Naive thymus-derived CD4-positive, alpha-beta T cell (primary cell): Measurements from ENCODE around the gene HOXD4. TPM values are rescaled to one million over a fixed set of nuclear protein-coding genes. Genes with fewer than 3 reads are reported as not detected.

ENCODE experiments used
- ATAC-seq: fragments of 150-1000 bp; cut with Tn5 transposase; 2 replicates; pipeline ENCODE4 v1.10.0; 2021; ENCODE audit warnings: mild to moderate bottlenecking, moderate library complexity
- CTCF ChIA-PET: fragments of 350-600 bp; sonication (Branson Sonifier 250); formaldehyde crosslinking; loops from one replicate; lab custom pipeline; 2021; ENCODE audit warnings: antibody characterized with exemption; lab: Charles Lee
- POLR2A ChIA-PET: fragments of 350-600 bp; sonication (Branson Sonifier 250); formaldehyde crosslinking; loops from one replicate; lab custom pipeline; 2021; ENCODE audit warnings: antibody characterized with exemption, inconsistent platforms; lab: Charles Lee
- DNase-seq, 9 donors: peaks; one replicate each; pipeline versions ENCODE4 v3.0.0 to v3.0.0-alpha.2; 2020 to 2022; ENCODE audit warnings: mixed read lengths in 1 of 9
- H3K27ac ChIP-seq: one replicate; pipeline ENCODE4 v1.7.0; 2013; ENCODE audit warnings: mild to moderate bottlenecking, low read depth, low read length, moderate library complexity
- H3K27me3 ChIP-seq, 2 donors: one replicate each; pipeline ENCODE4 v1.7.0; 2013; ENCODE audit warnings: low read length in 2 of 2, mild to moderate bottlenecking in 2 of 2, moderate library complexity in 2 of 2; ENCODE audit not compliant: control insufficient read depth in 2 of 2, insufficient read depth in 2 of 2
- H3K36me3 ChIP-seq, 3 experiments: 1 replicate in 2 of 3; 2 replicates in 1 of 3; pipeline ENCODE4 v1.7.0; 2013; ENCODE audit warnings: low read length in 3 of 3, mild to moderate bottlenecking in 3 of 3, moderate library complexity in 1 of 3; ENCODE audit not compliant: insufficient read depth in 3 of 3, control insufficient read depth in 2 of 3
- H3K4me1 ChIP-seq, 2 donors: one replicate each; pipeline ENCODE4 v1.7.0; 2013; ENCODE audit warnings: low read length in 2 of 2, mild to moderate bottlenecking in 2 of 2, moderate library complexity in 1 of 2; ENCODE audit not compliant: control insufficient read depth in 2 of 2, insufficient read depth in 2 of 2
- H3K4me3 ChIP-seq: 2 replicates; pipeline ENCODE4 v1.7.0; 2013; ENCODE audit warnings: mild to moderate bottlenecking, low read length
- H3K9me3 ChIP-seq, 3 experiments: 1 replicate in 2 of 3; 2 replicates in 1 of 3; pipeline ENCODE4 v1.7.0; 2013; ENCODE audit warnings: low read length in 3 of 3; ENCODE audit not compliant: control insufficient read depth in 2 of 3
- H3K27ac Mint-ChIP-seq, 9 donors: one replicate each; pipeline ENCODE4 v1.8.0; 2020 to 2022; ENCODE audit warnings: mixed read lengths in 9 of 9, mild to moderate bottlenecking in 8 of 9, moderate library complexity in 5 of 9, inconsistent platforms in 2 of 9
- H3K27me3 Mint-ChIP-seq, 5 donors: one replicate each; pipeline ENCODE4 v1.8.0; 2021 to 2022; ENCODE audit warnings: mixed read lengths in 5 of 5, mild to moderate bottlenecking in 1 of 5
- H3K36me3 Mint-ChIP-seq, 5 donors: one replicate each; pipeline ENCODE4 v1.8.0; 2020 to 2022; ENCODE audit warnings: mixed read lengths in 5 of 5, mild to moderate bottlenecking in 3 of 5, inconsistent platforms in 1 of 5
- H3K4me1 Mint-ChIP-seq, 7 donors: one replicate each; pipeline ENCODE4 v1.8.0; 2020 to 2022; ENCODE audit warnings: mixed read lengths in 7 of 7, mild to moderate bottlenecking in 3 of 7, inconsistent platforms in 1 of 7
- H3K4me3 Mint-ChIP-seq, 10 donors: one replicate each; pipeline ENCODE4 v1.8.0; 2020 to 2022; ENCODE audit warnings: mild to moderate bottlenecking in 10 of 10, mixed read lengths in 10 of 10, moderate library complexity in 6 of 10, inconsistent platforms in 2 of 10
- H3K9me3 Mint-ChIP-seq, 11 donors: one replicate each; pipeline ENCODE4 v1.8.0; 2020 to 2022; ENCODE audit warnings: mixed read lengths in 11 of 11, mild to moderate bottlenecking in 4 of 11, inconsistent platforms in 1 of 11, moderate library complexity in 1 of 11
- intact Hi-C, 2 donors: fragments of 100-400 bp; cut with micrococcal nuclease; formaldehyde crosslinking; loops; one replicate each; pipeline ENCODE4 v1.15.1; 2023
- polyA plus RNA-seq, 2 donors: library from polyadenylated mRNA; unstranded; fragments of 300-500 nt; fragmentation: Illumina TruSeq; gene quantifications; one replicate each; pipeline ENCODE4 v1.2.3, GENCODE V29; 2021
- total RNA-seq, 6 experiments: library from RNA in 5 of 6; stranded (reverse) in 5 of 6; gene quantifications; 1 replicate in 5 of 6; 2 replicates in 1 of 6; pipeline ENCODE4 v1.2.3 and lab custom pipeline; 2021 to 2026

Gene HOXD4
- total and polyA plus RNA-seq, 7 experiments from 2014 or later, result not detected

- Histone ChIP-seq H3K4me1 (peaks cover 3 to 6% of the 10 kb centered on the region in 2 donors), H3K9me3 (no peaks in the 10 kb centered on the region), H3K27ac (no peak overlapping the region), H3K4me3 (no peak overlapping the region), H3K36me3 (no peaks in the 10 kb centered on the region), H3K27me3 (peaks cover 45 to 69% of the 10 kb centered on the region in 2 donors)
- DNase-seq (peak in 1 of 9 donors; percentile 27), ATAC-seq (peak; percentile 41)
- Mint-ChIP-seq H3K4me1 (peaks cover 17 to 48% (median 36%) of the 10 kb centered on the region in 7 donors), H3K36me3 (peaks cover 0 to 5% (median 0%) of the 10 kb centered on the region in 5 donors), H3K4me3 (peak overlapping the region; percentile 41 to 84 (median 72)), H3K27ac (peak overlapping the region in 3 of 9 donors; percentile 60 to 88 (median 66)), H3K9me3 (peaks cover 0 to 32% (median 5%) of the 10 kb centered on the region in 11 donors), H3K27me3 (peaks cover 80 to 88% (median 86%) of the 10 kb centered on the region in 5 donors)
- intact Hi-C loops, result loop anchor here (5.0 to 10.0 kb wide), 4 partner anchors 33 to 1634 kb away; partner anchors contain the start of gene HOXD12 (in 1 of the 2)
- CTCF ChIA-PET, result interaction anchor here (5.6 kb wide), 1 partner anchor 324 kb away, joined by 65 read pairs; no protein-coding TSS in a partner anchor
- POLR2A ChIA-PET, result no interaction called here
Observed at GRCh38 chr2:176130147-176130956, 21.0 kb upstream of the HOXD4 start.

- ATAC-seq (no peak), DNase-seq (no peak)
- Histone ChIP-seq H3K27me3 (peaks cover 47 to 66% of the 10 kb centered on the region in 2 donors), H3K36me3 (no peaks in the 10 kb centered on the region), H3K4me3 (no peak overlapping the region), H3K27ac (no peak overlapping the region), H3K9me3 (no peaks in the 10 kb centered on the region), H3K4me1 (peaks cover 3 to 13% of the 10 kb centered on the region in 2 donors)
- Mint-ChIP-seq H3K4me3 (peak overlapping the region; percentile 46 to 84 (median 72)), H3K36me3 (peaks cover 0 to 5% (median 0%) of the 10 kb centered on the region in 5 donors), H3K4me1 (peaks cover 17 to 54% (median 45%) of the 10 kb centered on the region in 7 donors), H3K9me3 (peaks cover 0 to 35% (median 8%) of the 10 kb centered on the region in 11 donors), H3K27me3 (peaks cover 81 to 88% (median 86%) of the 10 kb centered on the region in 5 donors), H3K27ac (peak overlapping the region in 7 of 9 donors; percentile 8 to 88 (median 52))
- intact Hi-C loops, result loop anchor here (1.0 to 10.0 kb wide), 5 partner anchors 8 to 1634 kb away; partner anchors contain the start of gene HOXD12 (in 1 of the 2)
- ChIA-PET POLR2A (no interaction called here), CTCF (interaction anchor here (0.6 to 2.3 kb wide), 4 partner anchors 324 to 1017 kb away, joined by 3 to 12 read pairs (median 3); no protein-coding TSS in a partner anchor)
Observed at GRCh38 chr2:176130957-176131847, 20.1 kb upstream of the HOXD4 start.

GRCh38 chr2:176131848-176132158 is 19.5 kb upstream of the HOXD4 start:
- peak overlapping the region in 9 of 10 donors; percentile 65 to 92 (median 78) for H3K4me3 Mint-ChIP-seq
- H3K27me3 ChIP-seq, result peaks cover 43 to 64% of the 10 kb centered on the region in 2 donors
- H3K4me1 ChIP-seq, result peaks cover 3 to 16% of the 10 kb centered on the region in 2 donors
- POLR2A ChIA-PET, result interaction anchor here (1.4 kb wide), 1 partner anchor 14 kb away, joined by 3 read pairs; no protein-coding TSS in a partner anchor
- H3K4me3 ChIP-seq, result no peak overlapping the region
- no peak for DNase-seq
- ATAC-seq, result no peak
- no peaks in the 10 kb centered on the region for H3K36me3 ChIP-seq
- intact Hi-C loops, result loop anchor here (1.0 to 10.0 kb wide), 7 partner anchors 9 to 1633 kb away; partner anchors contain the start of genes HOXD12 (in 1 of the 2) and HOXD3 (in 1 of the 2)
- H3K27me3 Mint-ChIP-seq, result peaks cover 78 to 85% (median 84%) of the 10 kb centered on the region in 5 donors
- H3K36me3 Mint-ChIP-seq, result peaks cover 0 to 5% (median 0%) of the 10 kb centered on the region in 5 donors
- H3K27ac Mint-ChIP-seq, result peak overlapping the region in 1 of 9 donors; percentile 57
- peaks cover 0 to 35% (median 8%) of the 10 kb centered on the region in 11 donors for H3K9me3 Mint-ChIP-seq
- H3K4me1 Mint-ChIP-seq, result peaks cover 17 to 54% (median 47%) of the 10 kb centered on the region in 7 donors
- CTCF ChIA-PET, result interaction anchor here (0.6 to 2.3 kb wide), 5 partner anchors 323 to 1017 kb away, joined by 3 to 12 read pairs (median 3); no protein-coding TSS in a partner anchor
- H3K27ac ChIP-seq, result no peak overlapping the region
- no peaks in the 10 kb centered on the region for H3K9me3 ChIP-seq

GRCh38 chr2:176132205-176133171 is 18.9 kb upstream of the HOXD4 start:
- H3K9me3 Mint-ChIP-seq, result peaks cover 0 to 39% (median 8%) of the 10 kb centered on the region in 11 donors
- H3K27me3 Mint-ChIP-seq, result peaks cover 78 to 85% (median 83%) of the 10 kb centered on the region in 5 donors
- H3K4me3 Mint-ChIP-seq, result peak overlapping the region; percentile 65 to 92 (median 75)
- H3K4me1 ChIP-seq, result peaks cover 3 to 16% of the 10 kb centered on the region in 2 donors
- no peaks in the 10 kb centered on the region for H3K36me3 ChIP-seq
- H3K4me1 Mint-ChIP-seq, result peaks cover 17 to 53% (median 49%) of the 10 kb centered on the region in 7 donors
- DNase-seq (no peak), ATAC-seq (no peak)
- intact Hi-C loops, result loop anchor here (2.0 to 10.0 kb wide), 6 partner anchors 24 to 1632 kb away; partner anchors contain the start of genes HOXD12 (in 1 of the 2) and HOXD3 (in 1 of the 2)
- POLR2A ChIA-PET, result interaction anchor here (0.6 to 1.4 kb wide), 3 partner anchors 13 to 1042 kb away, joined by 3 to 4 read pairs (median 3); no protein-coding TSS in a partner anchor
- H3K9me3 ChIP-seq, result no peaks in the 10 kb centered on the region
- H3K27ac Mint-ChIP-seq, result peak overlapping the region in 4 of 9 donors; percentile 6 to 57 (median 28)
- no peak overlapping the region for H3K27ac ChIP-seq
- peak overlapping the region; percentile 38 for H3K4me3 ChIP-seq
- CTCF ChIA-PET, result interaction anchor here (0.6 to 2.3 kb wide), 4 partner anchors 322 to 1016 kb away, joined by 3 to 12 read pairs (median 3); no protein-coding TSS in a partner anchor
- peaks cover 0 to 5% (median 0%) of the 10 kb centered on the region in 5 donors for H3K36me3 Mint-ChIP-seq
- peaks cover 42 to 71% of the 10 kb centered on the region in 2 donors for H3K27me3 ChIP-seq

GRCh38 chr2:176133389-176133788 is 18.0 kb upstream of the HOXD4 start:
- ATAC-seq (no peak), DNase-seq (no peak)
- H3K4me1 Mint-ChIP-seq, result peaks cover 9 to 52% (median 48%) of the 10 kb centered on the region in 7 donors
- Histone ChIP-seq H3K9me3 (no peaks in the 10 kb centered on the region), H3K4me1 (peaks cover 3 to 16% of the 10 kb centered on the region in 2 donors), H3K27me3 (peaks cover 40 to 71% of the 10 kb centered on the region in 2 donors), H3K36me3 (no peaks in the 10 kb centered on the region), H3K27ac (no peak overlapping the region), H3K4me3 (no peak overlapping the region)
- no peak overlapping the region for H3K4me3 Mint-ChIP-seq
- peaks cover 0 to 5% (median 1%) of the 10 kb centered on the region in 5 donors for H3K36me3 Mint-ChIP-seq
- peaks cover 78 to 85% (median 83%) of the 10 kb centered on the region in 5 donors for H3K27me3 Mint-ChIP-seq
- ChIA-PET POLR2A (interaction anchor here (1.4 kb wide), 1 partner anchor 12 kb away, joined by 3 read pairs; no protein-coding TSS in a partner anchor), CTCF (interaction anchor here (0.7 to 2.3 kb wide), 2 partner anchors 8 to 321 kb away, joined by 5 to 12 read pairs; no protein-coding TSS in a partner anchor)
- peaks cover 0 to 43% (median 10%) of the 10 kb centered on the region in 11 donors for H3K9me3 Mint-ChIP-seq
- no peak overlapping the region for H3K27ac Mint-ChIP-seq
- intact Hi-C loops, result loop anchor here (2.0 to 10.0 kb wide), 6 partner anchors 23 to 1631 kb away; partner anchors contain the start of genes HOXD12 (in 1 of the 2) and HOXD3 (in 1 of the 2)
